Activated T-helper 17 cell treated with anti-CD3 and anti-CD28 coated beads, Interleukin-2, amount 50 U/mL, for 72 hours (primary cell): ENCODE results near the gene PLEKHA5. TPM values are rescaled to one million over a fixed set of nuclear protein-coding genes. Genes with fewer than 3 reads are reported as not detected.
A peak's percentile ranks its signal among the peaks of the same experiment; 100 is the strongest.

Source experiments
- ATAC-seq: fragments of 150-1000 bp; cut with Tn5 transposase; replicated peaks from 2 replicates; pipeline ENCODE4 v1.10.0; 2021; ENCODE audit warnings: mild to moderate bottlenecking, moderate library complexity
- H3K27ac Mint-ChIP-seq: one replicate; pipeline ENCODE4 v1.8.0; 2022; ENCODE audit warnings: mixed read lengths
- H3K27me3 Mint-ChIP-seq: one replicate; pipeline ENCODE4 v1.8.0; 2022; ENCODE audit warnings: mixed read lengths
- H3K36me3 Mint-ChIP-seq: one replicate; pipeline ENCODE4 v1.8.0; 2022; ENCODE audit warnings: low read depth, mild to moderate bottlenecking, mixed read lengths
- H3K4me1 Mint-ChIP-seq: one replicate; pipeline ENCODE4 v1.8.0; 2022; ENCODE audit warnings: mixed read lengths
- H3K4me3 Mint-ChIP-seq: one replicate; pipeline ENCODE4 v1.8.0; 2022; ENCODE audit warnings: mild to moderate bottlenecking, mixed read lengths
- H3K9me3 Mint-ChIP-seq: one replicate; pipeline ENCODE4 v1.8.0; 2022; ENCODE audit warnings: mixed read lengths
- total RNA-seq, 2 donors: library from RNA; stranded (reverse); gene quantifications; one replicate each; pipeline ENCODE4 v1.2.3, GENCODE V29; 2022

The PLEKHA5 gene
- total RNA-seq, 2 donors from 2014 or later, result 8.6 to 10.4 TPM

GRCh38 chr12:19208456-19208855, 78.9 kb downstream of the PLEKHA5 start:
- Mint-ChIP-seq H3K9me3 (no peaks in the 10 kb centered on the region), H3K27me3 (no peaks in the 10 kb centered on the region)
- ATAC-seq, result no peak

GRCh38 chr12:19209661-19210060, 80.1 kb downstream of the PLEKHA5 start:
- H3K27ac Mint-ChIP-seq, result no peak overlapping the region
- H3K4me3 Mint-ChIP-seq, result no peak overlapping the region
- no peaks in the 10 kb centered on the region for H3K9me3 Mint-ChIP-seq
- no peaks in the 10 kb centered on the region for H3K36me3 Mint-ChIP-seq
- H3K27me3 Mint-ChIP-seq, result no peaks in the 10 kb centered on the region
- no peak for ATAC-seq
- no peaks in the 10 kb centered on the region for H3K4me1 Mint-ChIP-seq

More at GRCh38 chr12:19208456-19208855, 78.9 kb downstream of the PLEKHA5 start:
- Mint-ChIP-seq H3K36me3 (no peaks in the 10 kb centered on the region), H3K27ac (no peak overlapping the region), H3K4me1 (no peaks in the 10 kb centered on the region), H3K4me3 (no peak overlapping the region)

- Mint-ChIP-seq H3K4me3 (no peak overlapping the region), H3K27ac (no peak overlapping the region)
These were observed 82.3 kb downstream of the PLEKHA5 start for GRCh38 chr12:19211802-19212201.

GRCh38 chr12:19212245-19212644, 82.7 kb downstream of the PLEKHA5 start:
- no peak for ATAC-seq
- Mint-ChIP-seq H3K9me3 (no peaks in the 10 kb centered on the region), H3K4me3 (no peak overlapping the region), H3K4me1 (no peaks in the 10 kb centered on the region), H3K36me3 (no peaks in the 10 kb centered on the region), H3K27me3 (no peaks in the 10 kb centered on the region), H3K27ac (no peak overlapping the region)

More at GRCh38 chr12:19211802-19212201, 82.3 kb downstream of the PLEKHA5 start:
- ATAC-seq, result no peak
- Mint-ChIP-seq H3K9me3 (no peaks in the 10 kb centered on the region), H3K36me3 (no peaks in the 10 kb centered on the region), H3K4me1 (no peaks in the 10 kb centered on the region), H3K27me3 (no peaks in the 10 kb centered on the region)

- H3K27me3 Mint-ChIP-seq, result no peaks in the 10 kb centered on the region
- ATAC-seq, result no peak
These were observed 84.5 kb downstream of the PLEKHA5 start for GRCh38 chr12:19214020-19214419.

GRCh38 chr12:19215115-19215514, 85.6 kb downstream of the PLEKHA5 start:
- Mint-ChIP-seq H3K36me3 (no peaks in the 10 kb centered on the region), H3K4me1 (no peaks in the 10 kb centered on the region), H3K27me3 (no peaks in the 10 kb centered on the region), H3K27ac (no peak overlapping the region), H3K9me3 (no peaks in the 10 kb centered on the region), H3K4me3 (no peak overlapping the region)
- ATAC-seq, result no peak

More at GRCh38 chr12:19214020-19214419, 84.5 kb downstream of the PLEKHA5 start:
- no peak overlapping the region for H3K27ac Mint-ChIP-seq
- H3K4me1 Mint-ChIP-seq, result no peaks in the 10 kb centered on the region
- no peak overlapping the region for H3K4me3 Mint-ChIP-seq
- H3K36me3 Mint-ChIP-seq, result no peaks in the 10 kb centered on the region
- no peaks in the 10 kb centered on the region for H3K9me3 Mint-ChIP-seq

GRCh38 chr12:19217446-19217845, 87.9 kb downstream of the PLEKHA5 start:
- Mint-ChIP-seq H3K4me1 (no peaks in the 10 kb centered on the region), H3K4me3 (no peak overlapping the region), H3K27me3 (no peaks in the 10 kb centered on the region), H3K9me3 (no peaks in the 10 kb centered on the region), H3K36me3 (no peaks in the 10 kb centered on the region), H3K27ac (no peak overlapping the region)
- no peak for ATAC-seq

- Mint-ChIP-seq H3K27ac (no peak overlapping the region), H3K4me3 (no peak overlapping the region), H3K27me3 (no peaks in the 10 kb centered on the region), H3K9me3 (no peaks in the 10 kb centered on the region), H3K4me1 (no peaks in the 10 kb centered on the region), H3K36me3 (no peaks in the 10 kb centered on the region)
- peak; percentile 68 for ATAC-seq
These were observed 90.7 kb downstream of the PLEKHA5 start for GRCh38 chr12:19220205-19220604.

GRCh38 chr12:19220852-19221466, 91.4 kb downstream of the PLEKHA5 start:
- peak; percentile 76 for ATAC-seq
- Mint-ChIP-seq H3K4me1 (no peaks in the 10 kb centered on the region), H3K27ac (no peak overlapping the region), H3K36me3 (no peaks in the 10 kb centered on the region), H3K27me3 (no peaks in the 10 kb centered on the region), H3K9me3 (no peaks in the 10 kb centered on the region), H3K4me3 (no peak overlapping the region)

GRCh38 chr12:19222558-19222957, 93.0 kb downstream of the PLEKHA5 start:
- H3K27me3 Mint-ChIP-seq, result no peaks in the 10 kb centered on the region
- no peaks in the 10 kb centered on the region for H3K9me3 Mint-ChIP-seq
- ATAC-seq, result no peak
- no peaks in the 10 kb centered on the region for H3K36me3 Mint-ChIP-seq
- H3K4me3 Mint-ChIP-seq, result no peak overlapping the region
- no peaks in the 10 kb centered on the region for H3K4me1 Mint-ChIP-seq
- no peak overlapping the region for H3K27ac Mint-ChIP-seq

- Mint-ChIP-seq H3K36me3 (no peaks in the 10 kb centered on the region), H3K4me1 (no peaks in the 10 kb centered on the region), H3K9me3 (no peaks in the 10 kb centered on the region), H3K27me3 (no peaks in the 10 kb centered on the region), H3K27ac (no peak overlapping the region), H3K4me3 (no peak overlapping the region)
- no peak for ATAC-seq
These were observed 93.5 kb downstream of the PLEKHA5 start for GRCh38 chr12:19223018-19223417.

GRCh38 chr12:19223695-19224094, 94.2 kb downstream of the PLEKHA5 start:
- Mint-ChIP-seq H3K27ac (no peak overlapping the region), H3K36me3 (no peaks in the 10 kb centered on the region), H3K4me3 (no peak overlapping the region), H3K9me3 (no peaks in the 10 kb centered on the region), H3K27me3 (no peaks in the 10 kb centered on the region), H3K4me1 (no peaks in the 10 kb centered on the region)
- ATAC-seq, result no peak

- Mint-ChIP-seq H3K4me3 (no peak overlapping the region), H3K4me1 (no peaks in the 10 kb centered on the region), H3K36me3 (no peaks in the 10 kb centered on the region), H3K27ac (no peak overlapping the region), H3K27me3 (no peaks in the 10 kb centered on the region), H3K9me3 (peaks cover 5% of the 10 kb centered on the region)
- no peak for ATAC-seq
These were observed 95.2 kb downstream of the PLEKHA5 start for GRCh38 chr12:19224746-19225145.

- ATAC-seq, result no peak
- Mint-ChIP-seq H3K27ac (no peak overlapping the region), H3K4me3 (no peak overlapping the region), H3K4me1 (no peaks in the 10 kb centered on the region), H3K27me3 (no peaks in the 10 kb centered on the region), H3K9me3 (peaks cover 5% of the 10 kb centered on the region), H3K36me3 (no peaks in the 10 kb centered on the region)
These were observed 97.8 kb downstream of the PLEKHA5 start for GRCh38 chr12:19227190-19227879.

- peaks cover 5% of the 10 kb centered on the region for H3K9me3 Mint-ChIP-seq
- no peaks in the 10 kb centered on the region for H3K36me3 Mint-ChIP-seq
These were observed 98.3 kb downstream of the PLEKHA5 start for GRCh38 chr12:19227880-19228210.

More at GRCh38 chr12:19227880-19228210, 98.3 kb downstream of the PLEKHA5 start:
- Mint-ChIP-seq H3K4me3 (no peak overlapping the region), H3K4me1 (no peaks in the 10 kb centered on the region), H3K27me3 (no peaks in the 10 kb centered on the region), H3K27ac (no peak overlapping the region)
- no peak for ATAC-seq
